Transverse colon (tissue), 4 donors: ENCODE measurements around the gene STAG1. TPM values are rescaled to one million over a fixed set of nuclear protein-coding genes. Genes with fewer than 3 reads are reported as not detected.

Experiments used
- DNase-seq: peaks from one replicate; pipeline ENCODE4 v3.0.0-alpha.2; 2019
- H3K27ac ChIP-seq, 4 donors: fragments of 200-600 bp; sonication (generic); 2 replicates each; pipeline ENCODE4 v1.5.1; 2016 to 2018; ENCODE audit warnings: inconsistent platforms in 4 of 4
- H3K27me3 ChIP-seq: fragments of 200-600 bp; sonication (generic); 2 replicates; pipeline ENCODE4 v1.5.1; 2017; ENCODE audit warnings: inconsistent platforms
- H3K36me3 ChIP-seq, 4 donors: fragments of 200-600 bp; sonication (generic); 2 replicates each; pipeline ENCODE4 v1.5.1; 2017 to 2019; ENCODE audit warnings: inconsistent platforms in 4 of 4
- H3K4me1 ChIP-seq, 4 donors: fragments of 200-600 bp; sonication (generic); 2 replicates each; pipeline ENCODE4 v1.5.1; 2017 to 2020; ENCODE audit warnings: inconsistent platforms in 4 of 4
- H3K4me3 ChIP-seq, 4 donors: fragments of 200-600 bp; sonication (generic); 1 replicate in 1 of 4; 2 replicates in 3 of 4; pipeline versions ENCODE4 v1.5.1 to v1.6.1; 2017 to 2019; ENCODE audit warnings: inconsistent platforms in 4 of 4
- H3K9me3 ChIP-seq, 2 donors: fragments of 200-600 bp; sonication (generic); 2 replicates each; pipeline ENCODE4 v1.5.1; 2017 to 2019; ENCODE audit warnings: inconsistent platforms in 2 of 2
- EP300 ChIP-seq: sonication (generic); formaldehyde crosslinking; IDR thresholded peaks from one replicate; pipeline ENCODE4 v1.6.1; 2017; ENCODE audit warnings: antibody characterized with exemption, low read depth
- POLR2A ChIP-seq: fragments of 450-650 bp; IDR thresholded peaks from one replicate; pipeline ENCODE4 v1.6.1; 2016; ENCODE audit warnings: antibody characterized with exemption, mild to moderate bottlenecking, moderate library complexity
- POLR2AphosphoS5 ChIP-seq, 3 donors: sonication (generic); formaldehyde crosslinking; IDR thresholded peaks; one replicate each; pipeline ENCODE4 v1.6.1; 2016; ENCODE audit warnings: antibody characterized with exemption in 3 of 3
- WGBS, 2 donors: methylation state at CpG; one replicate each; pipeline ENCODE4 v1.1.5; 2018; ENCODE audit warnings: low coverage in 1 of 2; 5-methylcytosine and 5-hydroxymethylcytosine counted together
- in situ Hi-C, 4 donors: fragments of 200-750 bp; cut with MboI; loops; one replicate each; pipeline versions ENCODE4 v1.15.0 to v1.15.1; 2017; ENCODE audit warnings: low sequenced_read_pairs in 3 of 4, low pct_ligation_motif_present in 1 of 4, low pct_unique_long_range_greater_than_20kb in 1 of 4
- intact Hi-C: fragments of 100-400 bp; cut with DNase I; formaldehyde crosslinking; loops from one replicate; pipeline ENCODE4 v1.15.1; 2023; ENCODE audit warnings: low total_unique reads
- total RNA-seq, 4 donors: library from RNA; depleted of rRNA; stranded (reverse); fragments of >200 nt; gene quantifications; one replicate each; pipeline ENCODE4 v1.1.0, GENCODE V29; 2016
- TF ChIP-seq, protein P1 (sequence below), 5 experiments: fragments of 200-600 bp in 3 of 5; fragments of 450-650 bp in 2 of 5; sonication (generic) in 3 of 5; IDR thresholded peaks; 1 replicate in 2 of 5; 2 replicates in 3 of 5; pipeline ENCODE4 v1.5.1; 2016 to 2017; ENCODE audit warnings: antibody characterized with exemption in 5 of 5, inconsistent platforms in 3 of 5, mild to moderate bottlenecking in 2 of 5, moderate library complexity in 1 of 5

Gene STAG1
- total RNA-seq, 4 donors from 2014 or later = 14.5 to 57.2 (median 42.2) TPM

DNA sequence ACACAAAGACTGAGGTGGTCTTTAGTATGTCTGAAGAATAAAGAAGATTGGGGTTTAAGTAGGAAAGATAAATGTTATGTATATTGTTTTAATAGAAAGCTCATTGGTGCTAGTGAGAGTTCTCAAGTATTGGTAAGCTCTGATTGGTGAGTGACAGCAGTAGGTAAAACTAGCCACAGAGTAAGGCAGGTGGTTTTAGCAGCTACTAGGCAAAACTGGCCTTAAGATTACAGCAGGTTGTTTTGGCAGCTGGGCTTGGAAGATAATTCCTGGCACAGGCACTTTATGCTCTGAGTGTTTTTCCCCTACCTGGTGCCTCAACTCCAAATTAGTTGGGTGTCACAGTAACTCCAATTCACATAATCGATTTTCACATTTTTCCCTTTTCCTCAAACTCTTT lies 66.3 kb downstream of the STAG1 start:
- 89 to 92% methylated on average over 1 of the region's 1 CpG for WGBS, 2 donors
- Histone ChIP-seq H3K4me3 (no peak overlapping the region), H3K36me3 (no peaks in the 10 kb centered on the region), H3K27me3 (no peaks in the 10 kb centered on the region), H3K9me3 (no peaks in the 10 kb centered on the region), H3K4me1 (no peaks in the 10 kb centered on the region), H3K27ac (no peak overlapping the region)
- in situ Hi-C loops = no loop called here
- TF ChIP-seq, protein P1, sequence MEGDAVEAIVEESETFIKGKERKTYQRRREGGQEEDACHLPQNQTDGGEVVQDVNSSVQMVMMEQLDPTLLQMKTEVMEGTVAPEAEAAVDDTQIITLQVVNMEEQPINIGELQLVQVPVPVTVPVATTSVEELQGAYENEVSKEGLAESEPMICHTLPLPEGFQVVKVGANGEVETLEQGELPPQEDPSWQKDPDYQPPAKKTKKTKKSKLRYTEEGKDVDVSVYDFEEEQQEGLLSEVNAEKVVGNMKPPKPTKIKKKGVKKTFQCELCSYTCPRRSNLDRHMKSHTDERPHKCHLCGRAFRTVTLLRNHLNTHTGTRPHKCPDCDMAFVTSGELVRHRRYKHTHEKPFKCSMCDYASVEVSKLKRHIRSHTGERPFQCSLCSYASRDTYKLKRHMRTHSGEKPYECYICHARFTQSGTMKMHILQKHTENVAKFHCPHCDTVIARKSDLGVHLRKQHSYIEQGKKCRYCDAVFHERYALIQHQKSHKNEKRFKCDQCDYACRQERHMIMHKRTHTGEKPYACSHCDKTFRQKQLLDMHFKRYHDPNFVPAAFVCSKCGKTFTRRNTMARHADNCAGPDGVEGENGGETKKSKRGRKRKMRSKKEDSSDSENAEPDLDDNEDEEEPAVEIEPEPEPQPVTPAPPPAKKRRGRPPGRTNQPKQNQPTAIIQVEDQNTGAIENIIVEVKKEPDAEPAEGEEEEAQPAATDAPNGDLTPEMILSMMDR (IDR thresholded peaks at IDR 0.05) = no peak
- TF ChIP-seq POLR2AphosphoS5 (IDR thresholded peaks at IDR 0.05) (no peak), POLR2A (no peak), EP300 (no peak)
- intact Hi-C loops = no loop called here
- no peak for DNase-seq

DNA sequence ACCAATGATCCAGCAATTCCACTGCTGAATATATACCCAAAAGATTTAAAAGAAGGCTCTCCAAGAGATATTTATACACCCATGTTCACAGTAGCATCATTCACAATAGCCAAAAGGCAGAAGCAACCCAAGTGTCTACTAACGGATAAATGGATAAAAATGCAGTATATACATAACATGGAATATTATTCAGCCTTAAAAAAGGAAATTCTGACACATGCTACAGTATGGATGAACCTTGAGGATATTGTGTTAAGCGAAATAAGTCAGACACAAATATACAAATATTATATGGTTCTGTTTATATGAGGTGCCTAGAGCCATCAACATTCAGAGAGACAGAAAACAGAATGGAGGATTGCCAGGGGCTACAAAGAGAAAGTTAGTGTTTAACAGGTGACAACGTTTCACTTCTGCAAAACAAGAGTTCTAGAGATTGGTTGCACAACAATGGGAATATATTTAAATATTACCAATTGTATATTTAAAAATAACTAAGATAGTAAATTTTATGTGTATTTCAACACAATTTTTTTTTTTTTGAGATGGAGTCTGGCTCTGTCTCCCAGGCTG lies 69.4 kb downstream of the STAG1 start:
- no peaks in the 10 kb centered on the region for H3K4me1 ChIP-seq
- no peak overlapping the region for H3K27ac ChIP-seq
- DNase-seq = no peak
- TF ChIP-seq, protein P1 (IDR thresholded peaks at IDR 0.05) = no peak
- TF ChIP-seq POLR2A (no peak), POLR2AphosphoS5 (IDR thresholded peaks at IDR 0.05) (no peak), EP300 (no peak)
- H3K9me3 ChIP-seq = no peaks in the 10 kb centered on the region
- intact Hi-C loops (no loop called here), in situ Hi-C loops (no loop called here)
- H3K27me3 ChIP-seq = no peaks in the 10 kb centered on the region
- no peaks in the 10 kb centered on the region for H3K36me3 ChIP-seq
- 79 to 81% methylated on average over 3 of the region's 3 CpGs for WGBS, 2 donors
- no peak overlapping the region for H3K4me3 ChIP-seq

DNA sequence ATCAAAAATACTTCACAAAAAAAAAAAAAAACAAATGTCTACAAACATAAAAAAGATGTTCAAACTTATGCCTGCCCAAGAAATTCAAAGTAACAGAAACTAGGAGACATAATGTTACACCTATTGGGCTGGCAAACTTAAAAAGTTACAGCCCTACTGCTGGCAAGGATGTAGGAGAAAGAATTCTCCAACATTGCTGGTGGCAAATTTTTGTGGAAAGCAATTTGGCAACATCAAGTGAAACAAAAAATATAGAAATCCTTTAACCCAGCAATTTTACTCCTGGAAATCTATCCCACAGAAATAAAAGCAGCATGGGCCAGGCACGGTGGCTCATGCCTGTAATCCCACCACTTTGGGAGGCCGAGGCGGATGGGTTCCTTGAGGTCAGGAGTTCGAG lies 73.2 kb downstream of the STAG1 start:
- no peak for DNase-seq
- H3K4me3 ChIP-seq = no peak overlapping the region
- intact Hi-C loops = no loop called here
- WGBS, 2 donors = 97 to 100% methylated on average over 4 of the region's 4 CpGs
- TF ChIP-seq POLR2A = no peak
- no peaks in the 10 kb centered on the region for H3K27me3 ChIP-seq
- peaks cover 0 to 7% (median 2%) of the 10 kb centered on the region in 4 donors for H3K4me1 ChIP-seq
- in situ Hi-C loops = no loop called here
- no peak overlapping the region for H3K27ac ChIP-seq
- no peaks in the 10 kb centered on the region for H3K9me3 ChIP-seq
- no peaks in the 10 kb centered on the region for H3K36me3 ChIP-seq

DNA sequence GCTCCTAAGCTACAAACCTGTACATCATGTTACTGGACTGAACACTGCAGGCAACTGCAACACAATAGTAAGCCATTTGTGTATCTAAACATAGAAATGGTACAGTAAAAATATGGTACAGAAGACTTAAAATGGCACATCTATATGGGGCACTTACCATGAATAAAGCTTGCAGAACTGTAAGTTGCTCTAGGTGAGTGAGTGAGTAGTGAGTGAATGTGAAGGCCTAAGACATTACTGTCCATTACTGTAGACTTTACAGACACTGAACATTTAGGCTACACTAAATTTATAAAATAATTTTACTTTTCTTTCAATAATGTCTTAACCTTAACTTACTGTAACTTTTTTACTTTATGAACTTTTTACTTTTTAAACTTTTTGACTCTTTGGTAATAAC lies 76.2 kb downstream of the STAG1 start:
- no peak for DNase-seq
- intact Hi-C loops = no loop called here

More for the DNA sequence above, 76.2 kb downstream of the STAG1 start:
- peaks cover 0 to 13% (median 4%) of the 10 kb centered on the region in 4 donors for H3K4me1 ChIP-seq
- no peak overlapping the region for H3K27ac ChIP-seq
- H3K4me3 ChIP-seq = no peak overlapping the region
- TF ChIP-seq POLR2A (no peak), POLR2AphosphoS5 (IDR thresholded peaks at IDR 0.05) (no peak), EP300 (no peak)
- TF ChIP-seq, protein P1 (IDR thresholded peaks at IDR 0.05) = no peak
- H3K9me3 ChIP-seq = no peaks in the 10 kb centered on the region
- in situ Hi-C loops = no loop called here
- no peaks in the 10 kb centered on the region for H3K27me3 ChIP-seq
- H3K36me3 ChIP-seq = no peaks in the 10 kb centered on the region
